Neural progenitor cell (in vitro differentiated cells): ENCODE measurements around the gene PP2D1. TPM values are rescaled to one million over a fixed set of nuclear protein-coding genes. Genes with fewer than 3 reads are reported as not detected.
"Not testable (repeated sequence)": the region's sequence is repeated elsewhere in the genome, so short reads cannot be mapped to it uniquely, and the experiment has no call there.

Experiments used
- DNase-seq: peaks from one replicate; pipeline ENCODE4 v3.0.0-alpha.2; 2016; ENCODE audit warnings: low spot score
- H2AFZ ChIP-seq: fragments of 200-600 bp; sonication (generic); replicated peaks from 2 replicates; pipeline ENCODE4 v1.6.1; 2016; ENCODE audit warnings: antibody characterized with exemption
- H3F3A ChIP-seq: fragments of 200-600 bp; sonication (generic); 2 replicates; pipeline ENCODE4 v1.6.1; 2016; ENCODE audit warnings: antibody characterized with exemption, low read depth
- H3K27ac ChIP-seq: fragments of 200-600 bp; sonication (generic); 2 replicates; pipeline ENCODE4 v1.5.1; 2016; ENCODE audit warnings: mild to moderate bottlenecking
- H3K27me3 ChIP-seq: fragments of 200-600 bp; sonication (generic); 2 replicates; pipeline ENCODE4 v1.6.1; 2016; ENCODE audit warnings: mild to moderate bottlenecking, moderate library complexity
- H3K36me3 ChIP-seq: fragments of 200-600 bp; sonication (generic); 2 replicates; pipeline ENCODE4 v1.5.1; 2016
- H3K4me1 ChIP-seq: fragments of 200-600 bp; sonication (generic); 2 replicates; pipeline ENCODE4 v1.6.1; 2016; ENCODE audit warnings: mixed run types
- H3K4me2 ChIP-seq: fragments of 200-600 bp; sonication (generic); 2 replicates; pipeline ENCODE4 v1.6.1; 2016
- H3K4me3 ChIP-seq: fragments of 200-600 bp; sonication (generic); 2 replicates; pipeline ENCODE4 v1.5.1; 2016
- H3K79me2 ChIP-seq: fragments of 200-600 bp; sonication (generic); 2 replicates; pipeline ENCODE4 v1.6.1; 2016; ENCODE audit warnings: low read depth
- H3K9ac ChIP-seq: fragments of 200-600 bp; sonication (generic); 2 replicates; pipeline ENCODE4 v1.6.1; 2016
- H3K9me3 ChIP-seq: fragments of 200-600 bp; sonication (generic); 2 replicates; pipeline ENCODE4 v1.5.1; 2016; ENCODE audit warnings: low read depth
- H4K20me1 ChIP-seq: fragments of 200-600 bp; sonication (generic); 2 replicates; pipeline ENCODE4 v1.6.1; 2016; ENCODE audit warnings: low read depth
- H3K27ac Mint-ChIP-seq: 3 replicates; pipeline ENCODE4 v1.8.0; 2021; ENCODE audit warnings: mixed read lengths
- H3K27me3 Mint-ChIP-seq: 2 replicates; pipeline ENCODE4 v1.8.0; 2022; ENCODE audit warnings: low read depth, mild to moderate bottlenecking, inconsistent platforms, moderate library complexity, mixed read lengths; ENCODE audit not compliant: insufficient read depth
- H3K36me3 Mint-ChIP-seq: 3 replicates; pipeline ENCODE4 v1.8.0; 2021; ENCODE audit warnings: mixed read lengths
- H3K4me1 Mint-ChIP-seq: 3 replicates; pipeline ENCODE4 v1.8.0; 2021; ENCODE audit warnings: mixed read lengths
- H3K4me3 Mint-ChIP-seq: 3 replicates; pipeline ENCODE4 v1.8.0; 2021; ENCODE audit warnings: mild to moderate bottlenecking, moderate library complexity, mixed read lengths
- H3K9me3 Mint-ChIP-seq: 3 replicates; pipeline ENCODE4 v1.8.0; 2020; ENCODE audit warnings: mixed read lengths
- CTCF ChIP-seq: fragments of 200-600 bp; sonication (generic); IDR thresholded peaks from 2 replicates; pipeline ENCODE4 v1.5.1; 2017; ENCODE audit warnings: antibody characterized with exemption, mild to moderate bottlenecking
- EZH2 ChIP-seq: fragments of 200-600 bp; sonication (generic); IDR thresholded peaks from 2 replicates; pipeline ENCODE4 v1.6.1; 2017; ENCODE audit warnings: antibody characterized with exemption, mild to moderate bottlenecking, moderate library complexity
- EZH2phosphoT487 ChIP-seq: fragments of 200-600 bp; sonication (generic); IDR thresholded peaks from 2 replicates; pipeline ENCODE4 v1.6.1; 2017; ENCODE audit warnings: antibody characterized with exemption
- total RNA-seq: library from RNA; depleted of rRNA; stranded (reverse); fragments of >200 nt; gene quantifications from 2 replicates; pipeline ENCODE4 v1.2.3, GENCODE V29; 2015; ENCODE audit warnings: low replicate concordance

PP2D1 gene
- total RNA-seq, 1 donor from 2014 or later: not detected

- Histone ChIP-seq H3K4me3 (no peak overlapping the region), H3K36me3 (no peaks in the 10 kb centered on the region), H3K27ac (no peak overlapping the region), H3K4me2 (no peak overlapping the region), H3K9me3 (no peaks in the 10 kb centered on the region), H3K27me3 (no peaks in the 10 kb centered on the region), H4K20me1 (peaks cover 15% of the 10 kb centered on the region), H3F3A (peaks cover 43% of the 10 kb centered on the region), H3K79me2 (peaks cover 14% of the 10 kb centered on the region), H2AFZ (no peak overlapping the region), H3K9ac (no peak overlapping the region), H3K4me1 (peaks cover 26% of the 10 kb centered on the region)
- Mint-ChIP-seq H3K9me3 (no peaks in the 10 kb centered on the region), H3K27ac (no peak overlapping the region), H3K36me3 (no peaks in the 10 kb centered on the region), H3K4me3 (no peak overlapping the region), H3K4me1 (peaks cover 22% of the 10 kb centered on the region), H3K27me3 (no peaks in the 10 kb centered on the region)
- TF ChIP-seq CTCF (no peak), EZH2 (no peak), EZH2phosphoT487 (no peak)
- DNase-seq: no peak
Measured at GRCh38 chr3:20037255-20037996, 25.4 kb upstream of the PP2D1 start.

- Histone ChIP-seq H2AFZ (no peak overlapping the region), H3F3A (peaks cover 29% of the 10 kb centered on the region), H3K4me2 (no peak overlapping the region), H3K4me1 (peaks cover 19% of the 10 kb centered on the region), H3K9me3 (no peaks in the 10 kb centered on the region), H3K79me2 (no peaks in the 10 kb centered on the region), H3K27me3 (no peaks in the 10 kb centered on the region), H3K36me3 (no peaks in the 10 kb centered on the region), H3K9ac (no peak overlapping the region), H3K4me3 (no peak overlapping the region), H4K20me1 (no peaks in the 10 kb centered on the region), H3K27ac (no peak overlapping the region)
- Mint-ChIP-seq H3K4me1 (peaks cover 10% of the 10 kb centered on the region), H3K9me3 (no peaks in the 10 kb centered on the region), H3K36me3 (no peaks in the 10 kb centered on the region), H3K27ac (no peak overlapping the region), H3K27me3 (no peaks in the 10 kb centered on the region), H3K4me3 (no peak overlapping the region)
- no peak for TF ChIP-seq EZH2phosphoT487
- DNase-seq: no peak
Measured at GRCh38 chr3:20035019-20035418, 23.0 kb upstream of the PP2D1 start.

- H3K79me2 ChIP-seq, H3K4me1 Mint-ChIP-seq, H4K20me1 ChIP-seq, H3K4me1 ChIP-seq, H3K36me3 ChIP-seq, H3K27ac ChIP-seq, H3K27me3 Mint-ChIP-seq, H3K9ac ChIP-seq, H3K36me3 Mint-ChIP-seq, H2AFZ ChIP-seq, H3K9me3 Mint-ChIP-seq, H3K9me3 ChIP-seq, H3K4me3 ChIP-seq, H3K27me3 ChIP-seq, H3K4me2 ChIP-seq, H3K4me3 Mint-ChIP-seq, DNase-seq, H3K27ac Mint-ChIP-seq: not testable (repeated sequence)
- peaks cover 22% of the 10 kb centered on the region for H3F3A ChIP-seq
Measured at GRCh38 chr3:20031939-20032338, 19.9 kb upstream of the PP2D1 start.

DNA sequence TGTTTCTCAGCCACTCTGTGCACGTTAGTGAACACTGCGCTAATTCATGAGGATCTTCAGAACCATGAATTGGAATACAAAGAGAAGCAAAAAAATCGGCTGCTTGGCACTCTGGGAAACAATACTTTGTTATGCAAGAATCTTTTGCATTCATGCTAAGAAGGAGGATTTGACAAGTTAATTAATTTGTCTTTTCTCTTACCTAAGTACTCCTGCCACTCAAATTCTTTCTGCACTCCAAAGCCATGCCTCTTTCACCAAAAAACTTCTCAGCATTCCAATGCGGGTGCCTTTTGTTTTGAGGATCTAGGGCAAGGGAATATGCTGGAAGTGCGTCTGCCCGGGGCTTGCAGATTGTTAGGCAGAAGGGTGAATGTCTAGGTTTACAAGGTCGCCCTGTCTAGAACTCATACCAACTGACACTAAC lies 16.9 kb upstream of the PP2D1 start:
- Histone ChIP-seq H3K27ac (peak overlapping the region; percentile 66), H3K9me3 (no peaks in the 10 kb centered on the region), H3K27me3 (no peaks in the 10 kb centered on the region), H3K79me2 (no peaks in the 10 kb centered on the region), H4K20me1 (no peaks in the 10 kb centered on the region), H3F3A (peaks cover 29% of the 10 kb centered on the region), H3K4me3 (no peak overlapping the region), H2AFZ (no peak overlapping the region), H3K4me2 (peak overlapping the region; percentile 3), H3K9ac (no peak overlapping the region), H3K4me1 (peaks cover 12% of the 10 kb centered on the region), H3K36me3 (no peaks in the 10 kb centered on the region)
- Mint-ChIP-seq H3K4me3 (no peak overlapping the region), H3K27me3 (no peaks in the 10 kb centered on the region), H3K9me3 (no peaks in the 10 kb centered on the region), H3K36me3 (no peaks in the 10 kb centered on the region), H3K27ac (no peak overlapping the region), H3K4me1 (peaks cover 9% of the 10 kb centered on the region)
- DNase-seq: peak; percentile 55
- no peak for TF ChIP-seq EZH2
- no peak for TF ChIP-seq CTCF
- no peak for TF ChIP-seq EZH2phosphoT487
